GM12874 (cell line): Measurements from ENCODE around the gene TIMP2.
A peak's percentile ranks its signal among the peaks of the same experiment; 100 is the strongest.

Experiments
- TF ChIP-seq, protein P1 (sequence below): IDR thresholded peaks from 2 replicates; pipeline ENCODE4 v1.5.1; 2011; ENCODE audit warnings: low read depth, mild to moderate bottlenecking, control low read depth, low read length, moderate library complexity; ENCODE audit not compliant: insufficient read depth

TIMP2 gene, protein sequence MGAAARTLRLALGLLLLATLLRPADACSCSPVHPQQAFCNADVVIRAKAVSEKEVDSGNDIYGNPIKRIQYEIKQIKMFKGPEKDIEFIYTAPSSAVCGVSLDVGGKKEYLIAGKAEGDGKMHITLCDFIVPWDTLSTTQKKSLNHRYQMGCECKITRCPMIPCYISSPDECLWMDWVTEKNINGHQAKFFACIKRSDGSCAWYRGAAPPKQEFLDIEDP

DNA sequence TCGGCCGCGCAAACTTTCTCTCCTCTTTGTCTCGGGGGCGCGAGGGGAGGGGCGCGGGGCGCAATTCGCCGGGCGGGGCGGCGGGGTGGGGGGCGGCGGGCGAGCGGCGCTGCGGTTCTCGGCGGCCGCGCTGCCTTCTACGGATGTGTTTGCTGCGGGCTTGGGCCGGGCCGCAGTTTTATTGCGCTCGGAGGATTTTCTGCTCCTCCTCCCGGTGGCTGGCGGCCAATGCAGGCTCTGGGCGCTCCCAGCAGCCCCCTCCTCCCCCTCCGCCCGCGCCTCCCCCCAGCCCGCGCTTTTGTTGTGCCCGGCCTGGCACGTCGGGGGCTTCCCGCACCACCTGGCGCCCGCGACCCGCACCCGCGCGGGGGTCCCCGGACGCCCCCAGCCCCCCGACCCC lies at the start of gene TIMP2:
Gene TIMP2 (minus strand): TSS at position 154 of the 400 bp plus-strand sequence. CDS start 299 bp downstream, outside the sequence.
- TF ChIP-seq, protein P1, sequence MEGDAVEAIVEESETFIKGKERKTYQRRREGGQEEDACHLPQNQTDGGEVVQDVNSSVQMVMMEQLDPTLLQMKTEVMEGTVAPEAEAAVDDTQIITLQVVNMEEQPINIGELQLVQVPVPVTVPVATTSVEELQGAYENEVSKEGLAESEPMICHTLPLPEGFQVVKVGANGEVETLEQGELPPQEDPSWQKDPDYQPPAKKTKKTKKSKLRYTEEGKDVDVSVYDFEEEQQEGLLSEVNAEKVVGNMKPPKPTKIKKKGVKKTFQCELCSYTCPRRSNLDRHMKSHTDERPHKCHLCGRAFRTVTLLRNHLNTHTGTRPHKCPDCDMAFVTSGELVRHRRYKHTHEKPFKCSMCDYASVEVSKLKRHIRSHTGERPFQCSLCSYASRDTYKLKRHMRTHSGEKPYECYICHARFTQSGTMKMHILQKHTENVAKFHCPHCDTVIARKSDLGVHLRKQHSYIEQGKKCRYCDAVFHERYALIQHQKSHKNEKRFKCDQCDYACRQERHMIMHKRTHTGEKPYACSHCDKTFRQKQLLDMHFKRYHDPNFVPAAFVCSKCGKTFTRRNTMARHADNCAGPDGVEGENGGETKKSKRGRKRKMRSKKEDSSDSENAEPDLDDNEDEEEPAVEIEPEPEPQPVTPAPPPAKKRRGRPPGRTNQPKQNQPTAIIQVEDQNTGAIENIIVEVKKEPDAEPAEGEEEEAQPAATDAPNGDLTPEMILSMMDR = 0 out of 2 replicates have a peak, but pooled peaks have one; percentile 10

DNA sequence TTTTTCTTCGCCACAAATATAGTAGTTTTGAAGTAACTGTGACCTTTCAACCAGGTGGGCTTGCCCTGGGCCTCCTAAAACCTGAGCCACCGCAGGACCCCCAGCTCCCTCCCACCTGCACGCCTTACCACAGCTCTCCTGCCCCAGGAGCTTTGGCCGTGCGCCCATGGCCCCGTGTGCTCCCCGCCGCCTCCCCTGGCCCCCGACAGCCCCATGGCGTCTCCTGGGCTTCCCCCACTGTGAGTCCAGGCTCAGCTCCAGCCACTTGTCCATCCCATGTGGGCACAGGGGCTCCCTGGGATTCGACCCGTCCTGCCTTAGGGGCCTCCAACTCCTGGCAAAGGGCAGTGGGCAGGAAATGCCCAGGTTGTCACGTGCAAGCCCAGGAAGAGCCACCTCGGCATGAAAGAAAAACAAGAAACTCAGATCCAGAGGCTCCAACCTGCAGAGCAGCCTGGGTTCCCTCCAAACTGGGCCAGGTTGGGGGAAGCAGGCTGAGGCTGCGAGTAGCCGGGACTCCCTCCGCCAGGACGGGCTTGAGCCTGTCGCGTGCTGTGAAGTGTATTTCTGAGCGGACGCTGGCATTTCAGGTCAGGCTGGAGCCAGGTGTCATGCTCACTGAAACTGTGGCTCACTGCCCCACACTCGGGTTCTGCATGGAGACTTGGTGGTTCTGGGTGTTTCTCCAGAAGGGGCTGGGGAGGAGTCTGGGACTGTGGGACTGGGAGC lies 48.8 kb upstream of the TIMP2 start:
- TF ChIP-seq, protein P1 = no peak

DNA sequence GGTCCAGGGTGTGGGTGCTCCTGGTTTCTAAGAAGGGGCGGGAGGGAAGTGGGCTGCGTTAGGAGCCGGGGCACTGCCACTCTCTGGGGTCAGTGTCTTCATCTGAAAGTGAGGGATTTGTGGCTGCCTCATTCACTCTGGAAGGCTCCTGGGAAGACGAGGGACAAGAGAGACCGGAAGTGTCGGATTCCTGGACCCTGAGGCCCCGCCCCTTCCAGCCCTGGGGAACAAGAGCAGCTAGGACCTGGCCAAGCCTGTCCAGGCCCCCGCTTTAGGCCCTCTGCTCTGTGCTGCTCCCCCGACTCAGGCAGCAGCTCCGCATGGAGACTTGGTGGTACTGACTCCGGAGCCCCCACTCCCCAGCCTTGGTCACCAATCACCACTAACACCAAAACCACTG lies 48.0 kb upstream of the TIMP2 start:
- TF ChIP-seq, protein P1 = no peak

DNA sequence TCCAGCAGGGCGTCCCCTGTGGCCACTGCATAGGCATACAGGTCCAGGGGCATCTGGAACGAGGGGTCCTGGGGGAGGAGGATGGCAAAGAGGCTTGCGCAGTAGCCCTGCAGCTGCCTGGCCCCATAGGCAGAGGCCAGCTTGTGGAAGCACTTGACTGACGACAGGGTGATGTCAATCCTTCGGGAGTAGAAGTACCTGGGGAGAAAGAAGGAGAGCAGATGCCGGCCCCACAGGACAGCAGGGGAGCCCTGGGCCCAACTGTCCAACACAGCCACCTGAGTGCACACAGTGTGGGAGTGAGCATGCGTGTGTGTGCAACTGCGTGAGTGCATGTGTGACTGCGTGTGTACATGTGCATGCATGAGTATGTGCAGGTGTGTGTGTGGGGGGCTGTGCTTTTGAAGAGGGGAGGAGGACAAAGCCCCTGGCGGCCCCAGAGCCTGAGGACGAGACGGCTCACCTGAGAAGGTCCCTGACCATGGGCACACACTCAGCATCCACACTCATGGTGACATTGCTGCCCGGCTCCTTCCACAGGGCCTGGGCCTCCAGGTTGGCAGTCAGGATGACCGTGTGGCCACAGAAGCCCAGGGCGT lies 47.4 kb upstream of the TIMP2 start:
- TF ChIP-seq, protein P1 = no peak

DNA sequence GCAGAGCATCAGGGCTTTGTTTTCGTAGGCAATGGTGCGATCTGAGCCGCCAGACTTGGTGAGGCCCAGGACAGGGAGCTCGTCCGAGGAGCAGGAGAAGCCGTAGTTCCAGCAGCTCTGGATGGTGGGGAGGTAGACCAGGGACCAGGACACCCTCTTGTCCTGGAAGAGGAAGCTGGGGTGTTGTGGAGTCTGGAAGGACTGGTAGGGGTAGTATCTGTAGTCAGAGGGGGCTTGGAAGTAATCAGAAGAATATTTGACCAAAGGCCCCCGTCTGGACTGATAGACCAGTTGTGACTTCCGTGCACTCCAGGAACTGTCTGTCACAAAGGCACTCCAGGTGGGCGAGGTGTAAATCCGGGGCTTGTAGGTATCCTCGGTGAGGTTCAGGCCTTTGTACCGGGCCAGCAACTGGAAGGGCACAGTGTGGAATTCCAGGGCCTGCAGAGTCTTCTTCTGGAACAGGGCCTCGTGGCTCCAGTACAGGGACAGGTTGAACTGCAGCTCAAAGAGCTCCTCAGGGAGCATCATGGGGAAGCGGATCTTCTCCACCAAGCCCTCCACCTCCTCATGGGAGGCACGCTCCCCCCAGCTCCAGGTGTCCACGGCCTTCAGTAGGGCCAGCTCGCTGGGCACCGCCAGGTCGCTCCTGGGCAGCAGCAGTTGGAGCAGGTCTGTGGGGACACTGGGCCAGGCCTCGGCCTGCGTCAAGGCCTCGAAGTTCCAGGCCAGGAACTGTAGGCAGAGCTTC lies 46.7 kb upstream of the TIMP2 start:
- TF ChIP-seq, protein P1 = no peak

DNA sequence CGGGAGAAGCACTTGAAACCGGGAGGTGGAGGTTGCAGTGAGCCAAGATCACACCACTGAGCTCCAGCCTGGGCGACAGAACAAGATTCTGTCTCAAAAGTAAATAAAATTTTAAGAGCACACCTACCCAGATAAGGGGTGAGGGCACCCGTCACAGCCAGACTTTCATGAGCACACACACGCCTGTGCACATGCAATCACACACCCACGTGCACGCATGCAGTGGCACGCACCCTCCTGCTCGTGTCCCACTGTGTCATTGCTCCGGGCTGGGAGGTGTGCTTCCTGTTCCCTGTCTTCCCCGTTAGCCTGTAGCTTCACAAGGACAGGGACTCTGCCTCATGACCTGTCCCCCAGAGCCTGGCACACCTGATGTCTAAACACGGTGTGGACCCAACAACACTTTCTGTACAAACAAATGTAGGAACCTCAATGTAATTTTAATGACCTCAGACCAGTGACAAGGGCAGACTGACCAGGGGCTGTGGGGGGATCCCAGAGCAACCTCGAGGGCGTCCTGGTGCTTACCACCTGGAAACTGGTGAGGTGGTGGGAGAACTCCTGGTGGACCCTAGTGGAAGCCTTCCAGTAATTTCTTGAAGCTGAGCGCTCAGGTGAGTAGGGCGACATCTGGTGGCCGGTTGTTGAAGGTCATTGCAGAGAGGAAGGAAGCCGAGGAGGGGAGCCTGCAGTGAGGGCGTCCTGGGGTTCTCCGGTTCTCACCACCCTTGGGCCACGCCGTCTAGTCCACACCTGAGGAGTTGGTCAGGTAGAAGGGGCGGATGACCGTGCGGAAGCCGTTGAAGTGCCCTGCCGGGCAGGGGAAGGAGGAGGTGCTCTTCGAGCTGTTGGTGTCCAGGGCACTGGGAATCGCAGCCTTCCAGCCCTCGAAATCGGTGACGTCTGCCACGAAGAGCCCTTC lies 45.9 kb upstream of the TIMP2 start:
- TF ChIP-seq, protein P1 = peak; percentile 80
